ENCODE results near the gene C1QTNF7. TPM values are rescaled to one million over a fixed set of nuclear protein-coding genes. Genes with fewer than 3 reads are reported as not detected.

Gene C1QTNF7
- total RNA-seq, 1 experiment from 2014 or later, result 0.04 TPM

GRCh38 chr4:15400981-15401671, 26.7 kb upstream of the C1QTNF7 start:
- H3K36me3 Mint-ChIP-seq, result no peaks in the 10 kb centered on the region
- peaks cover 17% of the 10 kb centered on the region for H3K4me1 Mint-ChIP-seq
- no peak for DNase-seq (ENCODE audit: low spot score)
- ChIA-PET POLR2A (no interaction called here), CTCF (interaction anchor here (1.4 kb wide), 1 partner anchor 16 kb away, joined by 4 read pairs; no protein-coding TSS in a partner anchor)
- H3K4me3 Mint-ChIP-seq, result no peak overlapping the region
- H3K27ac Mint-ChIP-seq, result peak overlapping the region; percentile 11; the same call in 1 of the 2 replicates
- no peaks in the 10 kb centered on the region; the same call in 1 of the 2 replicates for H3K27me3 Mint-ChIP-seq (ENCODE audit: low read depth)
- no peaks in the 10 kb centered on the region for H3K9me3 Mint-ChIP-seq
- TF ChIP-seq MXD4 (CRISPR knock-in tag; IDR thresholded peaks at IDR 0.05; ENCODE audit: borderline replicate concordance) (no peak), SP1 (CRISPR knock-in tag; conservative IDR thresholded peaks at IDR 0.05) (no peak), NFYB (CRISPR knock-in tag; conservative IDR thresholded peaks at IDR 0.05; ENCODE audit: low read depth) (no peak), ETV6 (CRISPR knock-in tag; IDR thresholded peaks at IDR 0.05) (no peak), MLX (CRISPR knock-in tag; IDR thresholded peaks at IDR 0.05) (no peak), CBFB (CRISPR knock-in tag; IDR thresholded peaks at IDR 0.05; ENCODE audit: low read depth) (no peak), USF1 (CRISPR knock-in tag; IDR thresholded peaks at IDR 0.05) (no peak), ZNF121 (CRISPR knock-in tag; IDR thresholded peaks at IDR 0.05) (no peak), JAZF1 (CRISPR knock-in tag; IDR thresholded peaks at IDR 0.05) (no peak)
- TF ChIP-seq, protein P1, sequence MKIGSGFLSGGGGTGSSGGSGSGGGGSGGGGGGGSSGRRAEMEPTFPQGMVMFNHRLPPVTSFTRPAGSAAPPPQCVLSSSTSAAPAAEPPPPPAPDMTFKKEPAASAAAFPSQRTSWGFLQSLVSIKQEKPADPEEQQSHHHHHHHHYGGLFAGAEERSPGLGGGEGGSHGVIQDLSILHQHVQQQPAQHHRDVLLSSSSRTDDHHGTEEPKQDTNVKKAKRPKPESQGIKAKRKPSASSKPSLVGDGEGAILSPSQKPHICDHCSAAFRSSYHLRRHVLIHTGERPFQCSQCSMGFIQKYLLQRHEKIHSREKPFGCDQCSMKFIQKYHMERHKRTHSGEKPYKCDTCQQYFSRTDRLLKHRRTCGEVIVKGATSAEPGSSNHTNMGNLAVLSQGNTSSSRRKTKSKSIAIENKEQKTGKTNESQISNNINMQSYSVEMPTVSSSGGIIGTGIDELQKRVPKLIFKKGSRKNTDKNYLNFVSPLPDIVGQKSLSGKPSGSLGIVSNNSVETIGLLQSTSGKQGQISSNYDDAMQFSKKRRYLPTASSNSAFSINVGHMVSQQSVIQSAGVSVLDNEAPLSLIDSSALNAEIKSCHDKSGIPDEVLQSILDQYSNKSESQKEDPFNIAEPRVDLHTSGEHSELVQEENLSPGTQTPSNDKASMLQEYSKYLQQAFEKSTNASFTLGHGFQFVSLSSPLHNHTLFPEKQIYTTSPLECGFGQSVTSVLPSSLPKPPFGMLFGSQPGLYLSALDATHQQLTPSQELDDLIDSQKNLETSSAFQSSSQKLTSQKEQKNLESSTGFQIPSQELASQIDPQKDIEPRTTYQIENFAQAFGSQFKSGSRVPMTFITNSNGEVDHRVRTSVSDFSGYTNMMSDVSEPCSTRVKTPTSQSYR (CRISPR knock-in tag; IDR thresholded peaks at IDR 0.05), result no peak
- TF ChIP-seq, protein P2, sequence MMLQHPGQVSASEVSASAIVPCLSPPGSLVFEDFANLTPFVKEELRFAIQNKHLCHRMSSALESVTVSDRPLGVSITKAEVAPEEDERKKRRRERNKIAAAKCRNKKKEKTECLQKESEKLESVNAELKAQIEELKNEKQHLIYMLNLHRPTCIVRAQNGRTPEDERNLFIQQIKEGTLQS (CRISPR knock-in tag; conservative IDR thresholded peaks at IDR 0.05), result no peak
- ATAC-seq, result peak; percentile 22; the same call in 1 of the 2 replicates

DNA sequence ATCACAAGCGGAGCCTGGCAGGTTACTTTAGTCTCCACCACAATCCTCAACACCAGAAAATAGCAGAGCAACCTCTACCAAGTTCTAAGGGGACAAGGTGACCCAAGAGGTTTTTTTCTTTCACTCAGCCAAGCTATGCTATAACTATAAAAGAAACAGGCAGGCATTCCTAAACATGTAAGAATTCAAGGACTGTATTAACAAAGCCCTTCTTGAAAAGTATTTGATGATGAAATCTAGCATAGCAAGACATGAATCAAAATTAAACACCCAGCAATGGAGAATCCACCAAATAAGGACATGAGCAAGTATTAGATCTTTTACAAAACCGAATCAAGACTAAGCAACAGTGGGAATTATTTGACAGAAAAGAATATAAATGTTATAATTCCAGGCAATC, 25.7 kb upstream of the C1QTNF7 start:
- POLR2A ChIA-PET, result no interaction called here
- no peak for TF ChIP-seq ZNF423 (CRISPR knock-in tag; IDR thresholded peaks at IDR 0.05)
- peaks cover 17% of the 10 kb centered on the region for H3K4me1 Mint-ChIP-seq
- CTCF ChIA-PET, result interaction anchor here (1.4 kb wide), 1 partner anchor 15 kb away, joined by 4 read pairs; no protein-coding TSS in a partner anchor
- ATAC-seq (no peak), DNase-seq (ENCODE audit: low spot score) (no peak)
- no peaks in the 10 kb centered on the region for H3K36me3 Mint-ChIP-seq
- no peaks in the 10 kb centered on the region; the same call in 1 of the 2 replicates for H3K27me3 Mint-ChIP-seq (ENCODE audit: low read depth)
- H3K4me3 Mint-ChIP-seq, result no peak overlapping the region
- no peaks in the 10 kb centered on the region for H3K9me3 Mint-ChIP-seq
- H3K27ac Mint-ChIP-seq, result no peak overlapping the region

GRCh38 chr4:15402974-15403373, 24.9 kb upstream of the C1QTNF7 start:
- Mint-ChIP-seq H3K4me1 (peaks cover 17% of the 10 kb centered on the region), H3K9me3 (no peaks in the 10 kb centered on the region), H3K36me3 (no peaks in the 10 kb centered on the region), H3K27me3 (ENCODE audit: low read depth) (no peaks in the 10 kb centered on the region), H3K27ac (no peak overlapping the region), H3K4me3 (no peak overlapping the region)
- POLR2A ChIA-PET, result no interaction called here
- CTCF ChIA-PET, result no interaction called here
- no peak for DNase-seq (ENCODE audit: low spot score)
- ATAC-seq, result peak; percentile 53
- TF ChIP-seq ZNF423 (CRISPR knock-in tag; IDR thresholded peaks at IDR 0.05) (no peak), ERG (CRISPR knock-in tag; IDR thresholded peaks at IDR 0.05) (no peak), GTF2I (CRISPR knock-in tag; conservative IDR thresholded peaks at IDR 0.05) (no peak), CREB1 (CRISPR knock-in tag; IDR thresholded peaks at IDR 0.05) (no peak), GRHL2 (CRISPR knock-in tag; IDR thresholded peaks at IDR 0.05; ENCODE audit: insufficient replicate concordance, severe bottlenecking) (no peak), SP1 (CRISPR knock-in tag; conservative IDR thresholded peaks at IDR 0.05) (no peak), ZNF512 (CRISPR knock-in tag; IDR thresholded peaks at IDR 0.05; ENCODE audit: borderline replicate concordance) (no peak), MLX (CRISPR knock-in tag; IDR thresholded peaks at IDR 0.05) (no peak), NR3C1 (CRISPR knock-in tag; conservative IDR thresholded peaks at IDR 0.05; ENCODE audit: low read depth) (no peak), ZNF138 (CRISPR knock-in tag; conservative IDR thresholded peaks at IDR 0.05) (no peak), TEAD1 (CRISPR knock-in tag; IDR thresholded peaks at IDR 0.05) (no peak)
- TF ChIP-seq, protein P1 (CRISPR knock-in tag; IDR thresholded peaks at IDR 0.05), result no peak

Data from WTC11 (cell line).